D341Med (cell line): ENCODE results near the gene SLC22A23.
A peak's percentile ranks its signal among the peaks of the same experiment; 100 is the strongest.

Source experiments
- DNase-seq: peaks from one replicate; pipeline ENCODE4 v3.0.0; 2012; ENCODE audit warnings: low spot score

The SLC22A23 gene

DNA sequence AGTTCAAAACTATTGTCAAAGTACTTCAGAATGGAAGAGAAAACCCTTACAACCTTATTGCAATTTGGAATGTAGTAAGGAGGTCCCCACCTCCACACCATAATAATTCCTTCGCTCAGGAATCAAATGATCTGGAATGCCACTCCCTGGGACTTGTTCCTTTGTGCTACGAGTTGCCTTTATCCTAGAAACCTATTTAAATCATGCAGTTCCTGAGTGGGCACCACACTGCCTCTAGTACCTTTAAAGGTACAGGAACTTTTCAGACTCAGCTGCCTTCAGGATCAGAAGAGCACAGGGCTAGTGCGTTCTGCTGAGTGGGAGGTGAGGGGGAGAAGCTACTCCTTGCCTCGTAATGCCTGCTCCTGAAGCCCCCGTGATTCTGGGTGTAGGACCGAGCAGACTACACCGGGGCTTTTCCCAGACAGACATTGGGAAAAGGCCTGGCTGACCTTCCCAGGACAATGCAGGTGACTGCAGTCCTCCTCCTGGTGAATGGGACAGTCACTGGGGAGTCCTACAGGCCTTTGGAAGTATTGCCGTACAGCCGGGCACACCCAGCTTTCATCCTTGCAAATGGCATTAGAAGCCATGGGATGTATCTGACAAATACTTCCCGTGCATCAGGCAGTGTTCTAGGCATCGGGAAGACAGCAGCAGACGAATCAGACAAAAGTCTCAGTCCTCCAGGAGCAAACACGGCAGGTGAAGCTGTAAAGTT, 217.6 kb downstream of the SLC22A23 start:
- peak; percentile 62 for DNase-seq

DNA sequence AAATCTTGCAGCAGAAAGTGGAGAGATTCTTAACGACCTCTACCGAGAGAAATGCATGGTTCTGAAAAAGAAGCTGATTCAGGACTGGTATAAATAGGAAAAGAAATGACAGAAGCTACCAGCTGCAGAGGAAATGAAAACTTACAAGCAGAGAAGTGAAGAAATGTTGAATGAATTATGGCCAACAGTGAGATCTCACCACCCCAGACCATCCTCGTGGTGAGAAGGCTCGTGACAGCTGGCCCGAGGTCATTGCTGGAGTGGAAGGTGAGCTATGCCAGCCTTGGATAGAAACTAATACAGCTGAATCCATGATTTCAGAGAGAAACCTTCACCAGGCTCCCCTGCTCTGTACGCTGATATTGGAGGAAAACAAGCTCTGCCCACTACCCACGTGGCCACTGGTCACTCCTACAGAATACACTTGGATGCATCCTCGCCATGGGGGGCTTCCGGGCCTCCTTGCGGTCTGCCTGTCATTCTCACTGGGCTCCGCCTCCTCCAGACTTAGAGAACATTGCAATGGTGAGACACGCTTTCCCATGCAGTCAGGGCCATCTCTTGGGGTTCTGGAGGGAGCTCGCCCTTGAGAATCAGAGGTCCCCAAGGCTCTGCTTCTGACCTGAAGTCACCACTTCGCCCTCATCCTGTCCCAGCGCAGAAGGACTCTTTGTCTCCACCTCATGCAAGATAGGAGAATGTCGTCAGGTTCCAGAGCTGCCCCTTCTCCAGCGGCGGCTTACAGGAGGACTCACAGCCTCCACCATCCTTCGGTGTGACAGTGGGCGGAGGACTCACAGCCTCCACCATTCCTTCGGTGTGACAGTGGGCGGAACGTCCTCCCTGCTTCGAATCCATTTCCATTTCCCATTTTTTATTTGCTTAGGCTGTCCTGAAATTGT, 218.8 kb downstream of the SLC22A23 start:
- no peak for DNase-seq

DNA sequence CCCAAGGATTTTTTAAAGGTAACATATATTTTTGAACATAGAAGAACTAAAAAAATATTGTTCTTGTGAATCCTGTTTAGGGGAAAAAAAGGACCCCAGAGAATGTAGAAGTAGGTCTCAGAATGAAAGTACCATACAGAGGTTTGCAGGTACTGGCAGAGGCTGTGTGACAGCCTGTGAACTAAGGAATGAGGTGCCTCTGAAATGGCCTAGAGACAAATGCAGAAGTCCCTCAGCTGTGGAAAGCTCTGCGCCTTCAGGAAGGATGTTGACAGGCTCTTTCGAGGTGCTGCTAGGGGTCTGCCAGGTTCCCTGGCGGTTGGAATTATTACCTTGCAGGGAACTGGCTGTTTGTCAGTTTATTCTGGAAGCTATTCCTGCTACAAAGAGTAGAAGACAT, 220.8 kb downstream of the SLC22A23 start:
- DNase-seq: no peak

DNA sequence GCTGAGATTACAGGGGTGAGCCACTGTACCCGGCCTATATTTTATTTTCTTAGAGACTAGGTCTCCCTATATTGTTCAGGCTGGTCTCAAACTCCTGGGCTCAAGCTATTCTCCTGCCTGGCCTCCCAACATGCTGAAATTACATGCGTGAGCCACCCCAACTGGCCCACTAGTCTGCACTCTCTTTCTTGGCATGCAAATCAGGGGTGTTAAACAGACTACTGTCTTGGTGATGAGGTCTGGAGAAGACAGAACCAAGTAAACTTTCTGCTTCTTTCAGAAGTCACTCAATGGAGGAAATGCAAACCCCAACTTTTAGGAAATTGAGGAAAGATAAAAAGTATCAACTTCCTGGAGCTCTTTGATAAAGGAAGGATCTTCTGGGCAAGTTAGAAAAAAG, 221.4 kb downstream of the SLC22A23 start:
- no peak for DNase-seq

DNA sequence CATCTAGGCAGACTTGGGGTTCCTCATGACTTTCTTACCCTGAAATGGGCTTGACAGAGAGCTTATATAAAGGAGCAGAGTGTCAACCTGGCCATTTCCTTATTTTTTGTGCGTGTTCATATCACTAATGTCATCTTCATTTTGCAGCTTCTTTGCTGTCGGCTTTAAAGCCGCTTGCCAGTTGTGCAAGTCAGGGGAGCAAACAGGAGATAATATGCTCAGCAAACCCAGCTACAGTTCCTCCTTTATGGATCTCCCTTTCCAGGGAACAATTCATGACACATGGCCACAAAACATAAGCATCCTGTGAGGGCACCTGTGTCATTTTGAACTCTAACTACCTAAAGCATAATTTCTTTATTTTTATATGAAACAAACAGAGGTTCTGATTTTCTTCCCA, 222.9 kb downstream of the SLC22A23 start:
- no peak for DNase-seq

DNA sequence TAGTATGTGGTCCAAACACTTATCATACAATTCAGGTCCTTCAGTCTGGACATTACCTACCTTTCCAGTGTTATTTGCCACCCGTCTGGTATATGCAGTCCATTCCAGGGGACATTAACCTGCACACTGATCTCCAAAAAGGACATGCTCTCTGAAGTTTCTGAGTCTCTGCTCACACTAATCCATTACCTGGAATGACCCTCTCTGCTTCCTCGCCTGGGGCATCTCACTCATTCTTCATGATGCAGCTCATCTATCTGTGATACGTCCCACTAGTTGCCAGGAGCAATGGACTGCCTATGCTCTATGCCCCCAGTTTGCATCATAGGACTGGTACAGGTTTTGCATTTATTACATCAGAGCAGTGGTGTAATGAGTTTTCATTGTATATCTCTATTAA, 223.5 kb downstream of the SLC22A23 start:
- DNase-seq: no peak

DNA sequence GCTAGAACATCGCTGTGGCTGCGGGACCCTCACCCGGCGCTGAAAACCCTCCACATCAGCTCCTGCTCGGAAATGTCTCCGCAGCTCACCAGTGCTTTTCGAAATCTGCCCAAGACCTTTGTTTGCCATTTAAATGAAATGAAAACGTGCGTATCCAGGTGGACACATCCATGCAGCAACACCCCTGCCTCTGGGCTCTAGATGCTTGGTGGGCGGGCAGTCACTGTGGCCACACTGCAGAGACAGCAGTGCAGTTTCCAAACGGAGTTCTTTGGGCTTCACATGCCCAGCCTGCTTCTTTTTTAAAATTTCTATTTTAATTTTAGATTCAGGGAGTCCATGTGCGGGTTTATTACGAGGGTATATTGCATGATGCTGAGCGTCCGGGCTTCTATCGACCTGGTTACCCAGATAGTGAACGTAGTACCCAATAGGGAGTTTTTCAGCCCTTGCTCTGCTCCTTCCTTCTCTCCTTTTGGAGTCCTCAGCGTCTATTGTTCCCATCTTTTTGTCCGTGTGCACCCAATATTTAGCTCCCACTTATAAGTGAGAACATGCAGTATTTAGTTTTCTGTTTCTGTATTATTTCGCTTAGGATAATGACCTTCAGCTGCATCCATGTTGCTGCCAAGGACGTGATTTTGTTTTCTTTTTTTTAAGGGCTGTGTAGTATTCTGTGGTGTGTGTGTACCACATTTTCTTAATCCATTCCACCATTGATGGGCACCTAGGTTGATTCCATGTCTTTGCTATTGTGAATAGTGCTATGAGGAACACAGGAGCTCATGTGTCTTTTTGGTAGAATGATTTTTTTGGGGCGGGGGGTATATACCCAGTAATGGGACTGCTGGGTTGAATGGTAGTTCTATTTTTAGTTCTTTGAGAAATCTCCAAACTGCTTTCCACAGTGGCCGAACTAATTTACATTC, 224.6 kb downstream of the SLC22A23 start:
- DNase-seq: no peak

DNA sequence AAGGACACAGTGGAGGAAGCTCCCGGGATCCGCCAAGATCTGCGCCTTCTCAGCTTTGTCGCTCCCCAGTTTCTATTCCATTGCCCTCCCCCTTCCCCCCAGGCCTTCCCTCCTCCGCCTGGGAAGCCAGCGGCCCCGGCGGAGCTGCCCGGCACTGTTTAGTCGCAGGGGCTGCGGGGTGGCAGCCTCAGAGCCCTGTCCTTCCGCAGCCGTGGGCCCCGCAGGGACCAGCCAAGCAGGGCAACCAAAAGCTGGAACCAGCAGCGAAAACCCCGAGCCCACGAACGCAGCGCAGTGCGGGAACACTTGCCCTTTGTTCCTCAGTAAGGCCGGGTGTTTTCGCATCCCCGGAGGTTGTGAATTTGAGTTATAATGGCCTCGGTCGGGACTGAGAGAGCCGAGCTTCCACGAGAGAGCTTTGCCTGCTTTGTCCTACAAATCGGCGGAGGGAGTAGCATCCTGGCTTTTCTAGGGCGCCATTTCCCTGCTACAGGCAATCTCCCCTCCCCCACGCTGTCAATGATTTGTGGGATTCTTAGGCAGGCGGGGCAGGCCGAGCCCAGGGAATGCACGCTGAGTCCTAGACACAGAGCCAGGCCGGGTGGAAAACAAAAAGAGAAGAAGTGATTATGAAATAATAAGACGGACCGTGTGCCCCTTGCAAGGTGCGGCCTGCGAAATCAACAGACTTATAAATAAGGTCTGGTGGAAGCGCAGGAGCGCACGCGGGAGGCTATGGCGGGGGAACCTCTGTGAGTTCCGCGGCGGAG, 225.4 kb downstream of the SLC22A23 start:
- peak; percentile 70 for DNase-seq

DNA sequence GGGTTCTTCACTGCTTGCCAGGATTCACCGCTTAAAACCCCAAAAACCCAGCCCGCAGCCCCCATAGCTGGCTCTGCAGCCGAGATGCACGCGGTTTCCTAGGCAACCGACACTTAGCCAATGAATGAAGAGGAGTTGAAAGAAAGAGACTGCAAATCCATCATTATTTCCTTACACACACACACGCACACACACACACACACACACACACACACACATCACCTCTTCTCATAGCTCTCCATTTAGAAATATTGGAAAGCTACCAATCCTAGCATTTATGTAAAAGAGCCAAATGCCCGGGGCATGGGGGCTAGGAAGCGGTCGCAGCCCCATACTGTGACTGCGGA, 226.0 kb downstream of the SLC22A23 start:
- DNase-seq: no peak

DNA sequence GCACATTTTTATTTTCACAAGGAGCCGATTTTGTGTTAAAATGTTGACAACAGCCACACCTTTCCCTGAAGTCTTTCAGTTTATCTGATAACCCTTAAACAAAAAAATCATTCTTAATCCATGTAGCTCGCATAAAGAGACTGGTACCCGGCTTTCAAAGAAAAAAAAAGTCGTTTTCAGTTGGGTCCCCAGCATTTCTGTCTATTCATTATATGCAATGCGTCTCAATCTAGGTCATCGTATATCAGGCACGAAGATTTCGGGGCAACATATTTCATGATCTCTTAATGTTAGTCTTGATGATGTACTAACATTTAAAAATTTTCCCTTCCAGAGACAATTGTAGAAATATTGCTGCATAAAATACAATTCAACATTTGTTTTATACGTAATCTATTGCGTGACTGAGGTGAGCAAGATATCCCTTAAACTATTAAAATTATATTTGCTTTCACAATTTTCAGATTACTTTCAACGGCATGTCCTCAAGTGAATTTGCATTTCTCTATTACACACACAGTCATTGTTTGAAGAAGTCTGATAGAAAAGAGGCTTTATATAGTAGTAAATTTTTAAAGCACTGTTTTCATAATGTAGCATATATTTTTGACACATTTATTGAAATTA, 226.5 kb downstream of the SLC22A23 start:
- DNase-seq: no peak

DNA sequence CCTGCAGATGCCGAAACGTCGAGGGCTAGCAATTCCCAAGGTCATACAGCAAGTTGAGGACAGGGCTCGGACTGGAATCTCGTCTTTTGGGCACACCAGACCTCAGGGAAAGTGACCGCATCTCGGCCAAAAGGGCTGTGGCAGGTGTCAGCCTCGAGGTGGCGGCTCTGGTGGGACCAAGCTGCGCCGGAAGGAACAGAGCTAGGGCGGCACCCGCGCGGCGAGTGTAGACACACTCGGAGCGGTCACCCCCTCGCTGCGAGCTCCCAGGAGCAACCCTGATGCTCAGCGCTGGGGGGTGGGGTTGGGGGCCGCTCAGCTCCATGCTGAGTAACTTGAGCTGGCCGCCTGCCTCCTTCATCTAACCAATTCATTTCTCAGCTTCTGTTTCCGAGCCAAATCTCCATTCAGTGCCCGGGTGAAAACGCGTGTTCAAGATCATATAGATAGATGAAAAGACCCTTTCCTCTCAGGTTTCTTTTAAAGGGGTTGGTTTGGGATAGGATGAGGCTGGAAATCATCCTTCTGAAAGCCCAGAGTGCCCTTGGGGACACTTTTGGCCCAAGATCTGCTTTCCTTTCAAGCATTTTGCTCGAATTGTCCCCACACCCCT, 227.2 kb downstream of the SLC22A23 start:
- no peak for DNase-seq

DNA sequence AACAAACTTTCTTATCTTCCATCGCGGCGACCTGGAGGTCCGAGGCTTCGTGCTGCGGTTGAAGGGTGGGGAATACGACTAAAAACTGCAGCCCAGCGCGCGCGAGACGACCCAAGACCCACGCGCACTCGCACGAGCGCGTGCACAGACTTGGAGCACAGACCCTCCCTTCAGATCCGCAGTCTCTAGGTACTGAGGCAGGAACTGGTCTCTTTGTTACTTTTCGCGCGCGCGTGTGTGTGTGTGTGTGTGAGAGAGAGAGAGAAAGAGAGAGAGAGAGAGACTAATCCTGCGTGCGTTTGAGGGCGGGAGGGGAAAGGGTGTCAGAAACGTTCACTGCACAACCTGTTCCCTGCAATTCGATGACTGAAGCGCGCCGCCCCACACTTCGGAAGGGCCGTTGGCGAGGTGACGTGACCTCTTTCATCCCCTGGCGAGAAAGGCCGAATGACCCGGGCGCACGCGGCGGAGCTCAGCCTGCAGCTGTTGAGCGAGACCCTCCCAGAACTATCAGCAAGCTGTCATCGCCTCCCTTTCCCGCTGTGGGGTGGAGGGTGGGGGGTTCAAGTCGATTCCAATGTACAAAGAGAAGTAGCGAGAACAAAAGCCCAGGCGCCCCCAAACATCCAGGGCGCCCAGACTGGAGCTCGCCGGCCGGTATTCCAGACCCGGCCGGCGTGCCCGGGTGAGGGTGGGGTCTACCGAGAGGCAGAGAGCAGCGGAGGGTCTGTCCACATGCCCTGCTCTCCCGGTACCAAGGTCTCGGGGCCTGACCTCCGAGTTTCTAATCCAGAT, 227.9 kb downstream of the SLC22A23 start:
- no peak for DNase-seq

DNA sequence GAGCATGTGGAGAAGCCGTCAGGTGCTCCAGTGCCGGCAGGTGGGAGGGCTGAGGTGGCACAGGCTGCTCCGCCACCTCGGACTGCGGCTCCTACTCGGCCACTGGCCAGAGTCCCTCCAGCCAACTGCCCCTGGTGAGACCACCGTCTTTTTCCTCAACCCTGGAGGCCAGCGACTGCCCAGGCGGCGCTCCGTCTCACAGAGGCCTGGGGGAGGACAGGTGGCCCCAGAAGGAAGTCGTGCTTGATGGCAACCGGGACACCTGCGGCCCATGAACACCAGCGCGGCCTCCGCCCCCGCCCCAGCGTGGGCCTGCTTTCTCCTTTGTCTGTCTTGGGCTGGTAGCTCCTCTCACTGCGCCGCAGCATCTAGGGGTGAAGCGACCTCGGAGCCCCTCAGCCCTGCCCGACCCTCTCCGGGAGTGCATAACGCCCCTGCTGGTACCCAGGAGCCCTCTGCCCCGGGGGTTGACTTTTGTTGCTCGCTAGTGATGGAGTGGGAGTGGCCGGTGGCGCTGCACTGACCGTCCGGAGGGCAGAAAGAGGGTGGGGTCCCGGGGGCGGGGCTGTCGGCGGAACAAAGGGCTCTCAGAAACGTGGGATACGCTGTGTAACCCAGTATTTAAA, 228.7 kb downstream of the SLC22A23 start:
- DNase-seq: peak; percentile 69

DNA sequence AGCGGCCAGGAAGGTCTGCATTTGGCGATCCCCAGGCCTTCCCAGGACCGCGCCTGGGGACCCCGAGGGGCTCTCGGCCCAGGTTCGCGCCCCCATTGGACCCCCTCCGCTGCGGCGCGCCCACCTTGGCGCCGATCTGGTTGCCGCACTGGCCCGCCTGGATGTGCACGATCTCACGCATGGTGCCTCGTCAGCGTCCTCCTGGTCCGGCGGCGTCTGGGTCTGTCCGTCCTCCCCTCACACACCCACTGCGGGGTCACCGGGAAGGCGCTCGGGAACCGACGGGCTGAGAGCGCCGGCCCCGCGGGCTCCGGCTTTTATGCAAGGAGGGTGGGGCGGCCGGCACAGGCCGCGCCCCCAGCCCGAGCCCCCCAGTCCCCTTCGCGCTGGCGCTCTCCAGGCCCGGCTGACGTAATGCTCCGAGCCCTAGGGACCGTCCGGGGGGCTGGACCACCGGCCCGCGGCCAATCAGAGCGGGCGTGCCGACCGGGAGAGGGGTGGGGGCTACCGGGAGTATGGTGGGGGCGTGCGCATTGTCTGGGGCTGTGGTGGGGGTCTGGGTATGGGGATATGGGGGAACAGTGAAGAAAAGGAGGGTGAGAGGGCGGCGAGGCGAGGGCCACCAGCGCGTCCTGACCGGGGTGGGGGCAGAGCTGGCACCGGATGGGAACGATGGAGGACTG, 229.3 kb downstream of the SLC22A23 start, which contains the start of gene TUBB2B:
TSS of gene TUBB2B (minus strand) at position 291 of the 683 bp plus-strand sequence. CDS start at position 181, 110 bp downstream.
- DNase-seq: peak; percentile 100

DNA sequence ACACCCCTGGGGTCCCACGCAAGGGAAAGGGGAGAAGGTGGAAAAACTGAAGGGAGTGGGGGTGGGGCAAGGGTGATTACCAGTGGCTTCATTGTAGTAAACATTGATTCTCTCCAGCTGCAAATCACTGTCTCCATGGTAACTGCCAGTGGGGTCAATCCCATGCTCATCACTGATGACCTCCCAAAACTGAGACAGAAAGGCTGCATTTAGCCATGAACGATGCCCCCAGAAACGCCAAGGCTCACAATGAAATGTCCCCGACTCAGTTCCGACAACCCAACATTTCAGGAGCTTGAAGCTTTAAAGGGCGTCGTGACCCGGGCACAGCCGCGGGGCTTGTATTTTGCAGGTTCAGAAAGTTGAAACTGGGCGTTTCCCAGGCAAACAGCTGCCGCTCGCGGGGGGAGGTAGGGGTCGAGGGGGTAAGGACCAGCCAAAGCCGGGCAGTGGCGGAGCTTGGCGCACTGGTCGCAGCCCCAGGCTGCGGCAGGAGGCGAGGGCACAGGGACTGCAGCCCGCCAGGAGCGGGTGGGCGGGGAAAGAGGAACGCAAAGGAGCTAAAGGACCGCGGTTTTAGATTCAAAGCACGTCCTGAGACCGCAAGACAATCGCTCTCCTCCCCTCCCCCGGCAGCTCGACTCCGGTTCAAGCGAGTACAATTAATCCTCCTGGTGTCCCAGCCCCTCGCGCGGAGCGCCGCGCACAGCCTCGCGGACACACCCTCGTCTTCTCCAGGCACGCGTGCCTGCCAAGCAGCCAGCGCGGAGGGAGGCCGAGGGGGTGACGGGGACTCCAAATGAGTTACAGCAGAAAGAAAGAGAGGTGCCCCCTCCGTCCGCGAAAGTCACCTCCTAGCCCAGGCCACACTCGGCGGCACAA, 230.1 kb downstream of the SLC22A23 start:
- peak; percentile 87 for DNase-seq

DNA sequence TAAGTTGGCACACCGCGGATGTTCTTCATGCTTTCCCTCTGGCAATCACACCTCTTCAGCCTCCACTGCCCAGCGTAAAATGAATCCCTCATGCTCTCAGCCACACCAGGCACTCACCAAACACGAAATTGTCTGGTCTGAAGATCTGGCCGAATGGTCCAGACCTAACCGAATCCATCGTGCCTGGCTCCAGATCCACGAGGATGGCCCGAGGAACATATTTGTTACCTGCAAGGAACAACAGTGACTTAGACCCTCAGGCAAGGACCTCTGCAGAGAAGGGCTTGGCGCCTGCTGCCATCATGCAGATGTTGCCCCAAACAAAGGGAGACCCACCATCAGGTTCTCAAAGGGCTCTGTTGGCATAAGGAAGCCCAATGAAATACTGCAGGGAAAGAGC, 230.8 kb downstream of the SLC22A23 start:
- no peak for DNase-seq

DNA sequence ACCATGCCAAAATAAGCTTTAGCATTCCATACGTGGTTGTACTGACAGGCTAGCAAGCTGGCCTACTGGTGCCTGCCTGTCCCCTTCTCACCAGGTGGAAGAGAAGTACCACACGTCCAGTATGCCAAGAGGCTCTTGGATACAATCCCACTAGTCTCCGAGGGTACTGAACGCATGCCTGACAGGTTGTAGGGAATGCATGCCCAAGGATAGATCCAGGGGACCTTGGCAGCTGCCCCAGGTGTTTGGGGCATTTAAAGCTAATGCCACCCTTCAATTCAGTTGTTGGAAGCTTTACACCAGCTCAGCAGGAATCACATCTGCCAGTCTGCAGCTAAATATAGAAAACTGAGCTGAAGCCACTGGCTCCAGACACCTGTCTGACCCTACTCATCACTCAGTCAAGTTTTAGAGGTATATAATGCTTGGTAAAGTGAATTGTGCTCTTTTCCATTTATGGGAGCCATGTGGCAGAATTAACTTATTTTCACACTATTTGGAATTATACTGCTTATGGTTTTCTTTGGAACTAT, 234.3 kb downstream of the SLC22A23 start:
- DNase-seq: no peak
